Upper lobe of right lung (tissue), 1 donor: ENCODE results near the gene ATP8A1. TPM values are rescaled to one million over a fixed set of nuclear protein-coding genes. Genes with fewer than 3 reads are reported as not detected.

ENCODE experiments used
- ATAC-seq: fragments of 200-7000 bp; cut with Tn5 transposase; one replicate; pipeline ENCODE4 v1.9.1; 2020; ENCODE audit warnings: mild to moderate bottlenecking, moderate library complexity
- DNase-seq: peaks from one replicate; pipeline ENCODE4 v3.0.0-alpha.2; 2020
- H3K27ac ChIP-seq: fragments of 200-600 bp; one replicate; pipeline ENCODE4 v1.8.0; 2022
- H3K27me3 ChIP-seq: fragments of 200-600 bp; one replicate; pipeline ENCODE4 v1.8.0; 2022; ENCODE audit warnings: mild to moderate bottlenecking
- H3K36me3 ChIP-seq: fragments of 200-600 bp; one replicate; pipeline ENCODE4 v1.8.0; 2022
- H3K4me1 ChIP-seq: fragments of 200-600 bp; one replicate; pipeline ENCODE4 v1.8.0; 2022
- H3K4me3 ChIP-seq: fragments of 200-600 bp; one replicate; pipeline ENCODE4 v1.8.0; 2022; ENCODE audit warnings: mild to moderate bottlenecking
- H3K9me3 ChIP-seq: fragments of 200-600 bp; one replicate; pipeline ENCODE4 v1.8.0; 2022
- CTCF ChIP-seq: fragments of 200-600 bp; IDR thresholded peaks from one replicate; pipeline ENCODE4 v1.8.0; 2022; ENCODE audit warnings: antibody characterized with exemption
- intact Hi-C: fragments of 100-400 bp; cut with DNase I; formaldehyde crosslinking; loops from one replicate; pipeline ENCODE4 v1.11.0; 2022
- total RNA-seq: library from RNA; stranded (reverse); fragmentation: NEBNext Ultra II Directional; extraction: Animal tissue kit (Norgen Biotek cat#: 25700); gene quantifications from one replicate; pipeline ENCODE4 v1.2.1, GENCODE V29; 2021
- donor health status: DM: no; HTN: yes; CAD: no; lungs with severe emphysema.

Gene ATP8A1
- total RNA-seq, 1 donor from 2014 or later: 79.3 TPM

DNA sequence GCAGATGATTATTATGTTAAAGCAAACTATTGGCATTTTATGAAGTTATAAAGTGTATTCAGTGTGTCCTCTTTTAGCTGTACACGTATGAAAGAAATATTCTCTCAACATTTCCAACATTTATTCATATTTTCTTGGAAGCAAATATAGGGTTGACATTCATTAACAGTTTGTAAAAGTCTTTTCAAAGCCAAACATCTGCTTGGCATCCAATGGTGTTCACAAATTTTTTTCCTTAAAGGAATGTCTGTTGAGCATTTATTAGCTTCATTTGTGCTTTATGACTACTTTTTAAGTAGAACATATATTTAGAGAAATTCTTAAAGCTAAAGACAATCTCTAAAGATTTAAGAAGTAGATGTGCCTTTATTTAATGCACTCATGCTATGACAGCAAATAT is 176.6 kb downstream of the ATP8A1 start:
- H3K4me3 ChIP-seq: no peak overlapping the region
- H3K27me3 ChIP-seq: no peaks in the 10 kb centered on the region
- no peaks in the 10 kb centered on the region for H3K36me3 ChIP-seq
- ATAC-seq: no peak
- intact Hi-C loops: no loop called here
- DNase-seq: no peak
- no peak overlapping the region for H3K27ac ChIP-seq
- no peaks in the 10 kb centered on the region for H3K9me3 ChIP-seq
- H3K4me1 ChIP-seq: no peaks in the 10 kb centered on the region
- TF ChIP-seq CTCF: no peak

DNA sequence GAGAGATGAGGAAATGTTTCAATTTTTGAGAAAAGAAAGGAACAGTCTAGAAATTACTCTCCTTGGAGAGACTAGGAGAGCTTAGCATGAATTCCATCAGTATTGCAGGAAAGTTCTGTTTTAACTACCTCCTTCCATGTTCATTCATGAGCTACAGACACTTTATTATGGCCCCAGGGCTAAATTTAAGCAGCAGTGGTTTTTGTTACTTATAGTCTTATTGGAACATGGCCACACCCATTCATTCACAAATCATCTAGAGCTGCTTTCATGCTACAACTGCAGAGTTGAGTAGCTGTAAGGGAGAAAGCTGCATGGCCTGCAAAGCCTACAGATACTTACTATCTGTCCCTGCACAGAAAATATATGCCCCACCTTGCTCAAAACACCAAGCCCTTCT is 178.0 kb downstream of the ATP8A1 start:
- no peak overlapping the region for H3K27ac ChIP-seq
- no peak overlapping the region for H3K4me3 ChIP-seq
- no peaks in the 10 kb centered on the region for H3K27me3 ChIP-seq
- ATAC-seq (no peak), DNase-seq (no peak)
- TF ChIP-seq CTCF: no peak
- no peaks in the 10 kb centered on the region for H3K9me3 ChIP-seq
- H3K36me3 ChIP-seq: no peaks in the 10 kb centered on the region
- no peaks in the 10 kb centered on the region for H3K4me1 ChIP-seq
- intact Hi-C loops: no loop called here

GRCh38 chr4:42478509-42478908 is 178.4 kb downstream of the ATP8A1 start:
- Histone ChIP-seq H3K4me1 (no peaks in the 10 kb centered on the region), H3K4me3 (no peak overlapping the region), H3K36me3 (no peaks in the 10 kb centered on the region), H3K27ac (no peak overlapping the region), H3K9me3 (no peaks in the 10 kb centered on the region), H3K27me3 (no peaks in the 10 kb centered on the region)
- ATAC-seq (no peak), DNase-seq (no peak)
- no peak for TF ChIP-seq CTCF
- intact Hi-C loops: no loop called here

- intact Hi-C loops: no loop called here
- ATAC-seq (no peak), DNase-seq (no peak)
- no peaks in the 10 kb centered on the region for H3K36me3 ChIP-seq
- H3K4me1 ChIP-seq: no peaks in the 10 kb centered on the region
- TF ChIP-seq CTCF: no peak
- no peaks in the 10 kb centered on the region for H3K27me3 ChIP-seq
- no peaks in the 10 kb centered on the region for H3K9me3 ChIP-seq
- no peak overlapping the region for H3K27ac ChIP-seq
- no peak overlapping the region for H3K4me3 ChIP-seq
Observed at GRCh38 chr4:42474406-42474805, 182.5 kb downstream of the ATP8A1 start.

- Histone ChIP-seq H3K4me1 (no peaks in the 10 kb centered on the region), H3K9me3 (no peaks in the 10 kb centered on the region), H3K36me3 (no peaks in the 10 kb centered on the region), H3K4me3 (no peak overlapping the region), H3K27me3 (no peaks in the 10 kb centered on the region), H3K27ac (no peak overlapping the region)
- DNase-seq: no peak
- ATAC-seq: peak; percentile 73
- no peak for TF ChIP-seq CTCF
- intact Hi-C loops: no loop called here
Observed at GRCh38 chr4:42473071-42473684, 183.7 kb downstream of the ATP8A1 start.

DNA sequence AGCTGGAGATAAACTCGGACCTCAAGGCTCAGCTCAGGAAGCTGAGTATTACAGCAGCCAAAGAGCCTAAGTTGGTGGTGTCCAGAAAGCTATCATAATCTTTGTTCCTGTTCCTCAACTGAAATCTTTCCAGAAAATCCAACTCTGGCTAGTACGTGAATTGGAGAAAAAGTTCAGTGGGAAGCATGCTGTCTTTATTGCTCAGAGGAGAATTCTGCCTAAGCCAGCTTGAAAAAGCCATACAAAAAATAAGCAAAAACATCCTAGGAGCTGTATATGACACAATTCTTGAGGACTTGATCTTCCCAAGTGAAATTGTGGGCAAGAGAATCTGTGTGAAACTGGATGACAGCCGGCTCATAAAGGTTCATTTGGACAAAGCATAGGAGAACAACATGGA is 185.0 kb downstream of the ATP8A1 start:
- no peak overlapping the region for H3K4me3 ChIP-seq
- ATAC-seq (no peak), DNase-seq (no peak)
- no peak overlapping the region for H3K27ac ChIP-seq
- H3K27me3 ChIP-seq: no peaks in the 10 kb centered on the region
- no peaks in the 10 kb centered on the region for H3K4me1 ChIP-seq
- intact Hi-C loops: no loop called here
- H3K36me3 ChIP-seq: no peaks in the 10 kb centered on the region
- no peak for TF ChIP-seq CTCF
- no peaks in the 10 kb centered on the region for H3K9me3 ChIP-seq
